GM18508 (cell line): ENCODE measurements around the gene EML2.
A peak's percentile ranks its signal among the peaks of the same experiment; 100 is the strongest.
"Not testable (repeated sequence)": the region's sequence is repeated elsewhere in the genome, so short reads cannot be mapped to it uniquely, and the experiment has no call there.

Source experiments
- ATAC-seq: cut with Tn5 transposase; IDR thresholded peaks from one replicate; pipeline ENCODE4 v1.9.1; 2021; ENCODE audit warnings: moderate number of reproducible peaks; ENCODE audit not compliant: insufficient read depth, unreplicated experiment

Gene EML2

DNA sequence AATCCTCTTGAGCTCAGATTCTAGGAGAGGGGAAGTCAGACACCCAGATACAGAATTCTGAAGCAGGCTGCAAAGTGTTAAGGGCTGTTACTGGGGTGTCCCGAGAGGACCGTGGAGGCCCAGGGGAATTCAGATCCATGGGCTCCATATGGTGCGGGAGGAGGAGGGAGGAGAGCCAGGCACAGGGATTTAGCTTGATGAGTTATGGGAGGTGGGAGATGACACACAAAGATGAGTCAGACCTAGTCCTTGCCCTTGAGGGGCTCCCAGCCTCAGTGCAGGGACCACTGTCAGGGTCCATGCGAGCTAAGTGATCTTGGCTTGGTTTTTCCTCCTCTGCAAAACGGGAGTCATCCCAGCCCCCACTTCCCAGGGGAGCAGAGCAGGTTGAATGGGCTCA lies 14.4 kb upstream of the EML2 start:
- no peak for ATAC-seq

- no peak for ATAC-seq
Observed at GRCh38 chr19:45650722-45651121, 11.5 kb upstream of the EML2 start.

DNA sequence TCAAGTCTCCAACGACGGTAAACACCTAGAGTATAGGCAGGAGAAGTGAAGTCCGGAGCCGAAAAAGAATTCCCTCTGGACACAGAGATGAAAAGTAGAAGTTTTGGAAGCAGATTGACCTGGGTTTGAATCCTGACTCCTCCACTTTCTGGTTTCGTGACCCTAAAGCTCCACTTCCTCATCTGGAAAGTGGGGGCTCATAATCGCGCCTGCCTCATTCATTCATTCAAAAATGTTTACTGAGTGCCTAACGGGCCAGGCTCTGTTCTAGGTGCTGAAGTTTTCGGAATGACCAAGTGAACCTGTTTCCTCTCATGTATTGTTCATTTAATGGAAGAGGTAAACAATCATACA lies 7.1 kb upstream of the EML2 start:
- ATAC-seq: no peak

DNA sequence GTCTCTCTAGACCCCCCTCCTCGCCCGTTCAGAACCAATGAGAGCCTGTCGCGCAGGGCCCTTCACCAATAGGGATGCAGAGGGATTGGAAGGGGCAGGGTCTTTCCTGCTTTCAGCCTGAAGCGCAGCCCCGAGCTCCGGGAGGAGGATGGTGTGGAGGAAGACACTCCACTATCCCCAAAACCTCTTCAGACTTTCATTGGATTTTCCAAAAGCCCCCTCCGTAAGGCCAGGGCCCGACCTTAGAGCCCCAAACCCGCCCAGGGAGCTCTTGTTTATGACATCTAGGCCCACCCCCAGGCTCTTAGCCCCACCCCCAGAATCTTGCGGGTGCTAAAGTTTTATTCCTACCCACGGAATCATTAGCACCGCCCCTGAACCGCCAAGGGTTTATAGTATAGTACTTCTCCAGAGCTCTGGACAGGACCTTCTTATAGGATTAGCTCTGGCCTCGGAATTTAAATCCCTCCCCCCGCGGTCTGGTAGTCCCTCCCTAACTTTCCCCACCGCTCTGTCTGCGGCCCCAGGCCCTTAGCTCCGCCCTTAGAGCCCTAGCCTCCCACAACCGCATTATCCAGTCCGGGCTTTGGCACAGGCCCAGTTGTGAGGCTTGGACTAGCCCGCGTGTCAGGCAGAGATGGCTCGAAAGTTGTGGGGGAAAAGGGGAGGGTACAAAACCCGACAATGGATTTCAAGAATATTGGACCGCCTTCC lies 6.6 kb upstream of the EML2 start:
- no peak for ATAC-seq

GRCh38 chr19:45645068-45645630 lies 6.0 kb upstream of the EML2 start:
- no peak for ATAC-seq

- ATAC-seq: no peak
Observed at GRCh38 chr19:45643927-45644771, 5.0 kb upstream of the EML2 start.

- no peak for ATAC-seq
Observed at GRCh38 chr19:45643024-45643926, 4.1 kb upstream of the EML2 start.

GRCh38 chr19:45641274-45642105 lies 2.3 kb upstream of the EML2 start:
- peak; percentile 33 for ATAC-seq

GRCh38 chr19:45640849-45641273 lies 1.7 kb upstream of the EML2 start:
- no peak for ATAC-seq

GRCh38 chr19:45637890-45638667 lies 1.1 kb downstream of the EML2 start:
- no peak for ATAC-seq

GRCh38 chr19:45636902-45637301 lies 2.3 kb downstream of the EML2 start:
- ATAC-seq: no peak

- no peak for ATAC-seq
Observed at GRCh38 chr19:45636275-45636674, 2.9 kb downstream of the EML2 start.

DNA sequence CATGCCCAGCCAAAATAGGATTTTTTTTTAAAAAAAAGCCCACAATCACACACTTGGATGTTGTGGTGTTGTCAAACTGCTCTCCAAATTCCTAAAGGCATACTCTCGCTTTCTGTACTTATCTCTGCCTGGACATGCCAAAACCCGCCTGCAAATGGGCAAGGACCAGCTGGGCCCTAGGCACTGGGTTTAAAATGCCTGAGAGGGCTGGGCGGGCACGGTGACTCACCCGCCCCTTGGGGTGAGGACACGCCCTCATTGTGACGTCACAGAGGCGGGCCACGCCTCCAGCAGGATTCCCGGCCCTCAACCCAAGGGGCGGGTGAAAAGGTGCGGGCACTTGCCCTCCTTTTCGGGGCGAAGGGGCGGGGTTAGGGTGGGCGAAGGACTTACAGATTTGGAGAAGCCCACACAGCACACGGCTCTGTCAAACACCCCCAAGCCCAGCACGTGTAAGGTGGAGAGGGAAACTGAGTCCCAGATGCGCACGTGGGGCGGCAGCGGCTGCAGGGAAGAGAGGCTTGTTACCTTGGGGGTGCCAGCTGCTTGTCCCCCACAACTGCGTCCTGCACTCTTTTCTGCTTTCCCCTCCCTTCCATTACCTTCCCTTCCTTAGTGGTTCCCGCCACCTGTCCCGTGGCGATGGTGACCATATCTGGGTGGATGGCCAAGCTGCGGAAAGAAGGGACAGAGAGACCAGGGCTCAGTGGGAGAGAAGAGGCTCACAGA lies 6.6 kb downstream of the EML2 start:
- ATAC-seq: no peak

- no peak for ATAC-seq
Observed at GRCh38 chr19:45630463-45630862, 8.7 kb downstream of the EML2 start.

DNA sequence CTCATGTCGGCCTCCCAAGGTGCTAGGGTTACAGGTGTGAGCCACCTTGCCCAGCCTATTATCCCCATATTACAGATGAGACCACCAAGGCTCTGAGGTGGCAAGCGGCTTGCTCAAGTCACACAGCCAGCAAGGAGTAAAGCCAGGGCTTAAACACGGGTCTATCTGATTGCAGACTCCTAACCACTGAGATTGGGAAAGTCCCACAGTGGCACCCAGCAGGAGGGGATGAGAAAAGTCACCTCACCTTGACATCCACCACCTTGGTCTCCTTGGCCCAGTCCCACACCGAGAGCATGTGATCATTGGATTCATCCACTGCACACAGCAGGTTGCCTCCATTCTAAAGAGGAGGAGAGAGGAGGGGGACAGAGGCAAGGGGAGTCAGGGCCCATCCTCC lies 9.5 kb downstream of the EML2 start:
- no peak for ATAC-seq

DNA sequence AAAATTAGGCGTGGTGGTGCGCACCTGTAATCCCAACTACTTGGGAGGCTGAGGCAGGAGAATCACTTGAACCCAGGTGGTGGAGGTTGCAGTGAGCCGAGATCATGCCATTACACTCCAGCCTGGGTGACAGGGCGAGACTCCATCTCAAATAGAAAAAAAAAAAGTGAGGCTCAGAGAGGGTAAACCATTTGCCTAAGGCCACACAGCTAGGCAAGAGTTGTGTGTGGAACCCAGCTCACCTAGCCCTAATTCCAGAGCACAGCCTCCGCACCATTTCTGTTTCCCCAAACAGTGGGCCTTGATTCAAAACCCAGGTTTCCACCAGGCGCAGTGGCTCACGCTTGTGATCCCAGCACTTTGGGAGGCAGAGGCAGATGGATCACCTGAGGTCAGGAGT lies 11.0 kb downstream of the EML2 start:
- not testable (repeated sequence) for ATAC-seq

GRCh38 chr19:45623984-45624383 lies 15.2 kb downstream of the EML2 start:
- no peak for ATAC-seq

- no peak for ATAC-seq
Observed at GRCh38 chr19:45621976-45622503, 17.2 kb downstream of the EML2 start.
